Measurements from ENCODE around the gene STPG4.

DNA sequence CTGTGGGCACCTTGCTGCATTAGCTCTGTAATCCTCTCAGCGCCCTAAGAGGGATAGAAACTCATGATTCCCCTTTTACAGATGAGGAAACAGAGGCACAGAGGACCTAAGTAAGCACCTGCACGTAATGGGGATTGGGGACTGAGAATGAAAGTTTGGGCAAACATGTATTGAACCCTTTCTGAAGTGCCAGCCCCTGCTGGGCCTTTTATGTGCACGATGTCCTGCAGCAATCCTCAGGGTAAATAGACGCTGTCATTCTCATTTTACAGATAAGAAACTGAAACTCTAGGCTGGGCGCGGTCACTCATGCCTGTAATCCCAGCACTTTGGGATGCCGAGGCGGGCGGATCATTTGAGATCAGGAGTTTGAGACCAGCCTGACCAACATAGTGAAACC lies 117.4 kb downstream of the STPG4 start:
- TF ChIP-seq POLR2A (IDR thresholded peaks at IDR 0.05), result no peak
- TF ChIP-seq, protein P1, sequence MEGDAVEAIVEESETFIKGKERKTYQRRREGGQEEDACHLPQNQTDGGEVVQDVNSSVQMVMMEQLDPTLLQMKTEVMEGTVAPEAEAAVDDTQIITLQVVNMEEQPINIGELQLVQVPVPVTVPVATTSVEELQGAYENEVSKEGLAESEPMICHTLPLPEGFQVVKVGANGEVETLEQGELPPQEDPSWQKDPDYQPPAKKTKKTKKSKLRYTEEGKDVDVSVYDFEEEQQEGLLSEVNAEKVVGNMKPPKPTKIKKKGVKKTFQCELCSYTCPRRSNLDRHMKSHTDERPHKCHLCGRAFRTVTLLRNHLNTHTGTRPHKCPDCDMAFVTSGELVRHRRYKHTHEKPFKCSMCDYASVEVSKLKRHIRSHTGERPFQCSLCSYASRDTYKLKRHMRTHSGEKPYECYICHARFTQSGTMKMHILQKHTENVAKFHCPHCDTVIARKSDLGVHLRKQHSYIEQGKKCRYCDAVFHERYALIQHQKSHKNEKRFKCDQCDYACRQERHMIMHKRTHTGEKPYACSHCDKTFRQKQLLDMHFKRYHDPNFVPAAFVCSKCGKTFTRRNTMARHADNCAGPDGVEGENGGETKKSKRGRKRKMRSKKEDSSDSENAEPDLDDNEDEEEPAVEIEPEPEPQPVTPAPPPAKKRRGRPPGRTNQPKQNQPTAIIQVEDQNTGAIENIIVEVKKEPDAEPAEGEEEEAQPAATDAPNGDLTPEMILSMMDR (IDR thresholded peaks at IDR 0.05), result no peak
- no peak for TF ChIP-seq EP300 (IDR thresholded peaks at IDR 0.05)

Measured in tibial nerve (tissue), 4 donors.